ENCODE measurements around the gene MAP1LC3A.

The MAP1LC3A gene

GRCh38 chr20:34536798-34537394 lies 21.6 kb upstream of the MAP1LC3A start:
- DNase-seq (ENCODE audit: extremely low read depth, low read depth): no peak

GRCh38 chr20:34537651-34538050 lies 20.9 kb upstream of the MAP1LC3A start:
- DNase-seq (ENCODE audit: extremely low read depth, low read depth): no peak
- no peak for TF ChIP-seq CTCF (IDR thresholded peaks at IDR 0.05; ENCODE audit: low read depth, low read length)

More at GRCh38 chr20:34536798-34537394, 21.6 kb upstream of the MAP1LC3A start:
- TF ChIP-seq CTCF (IDR thresholded peaks at IDR 0.05; ENCODE audit: low read depth, low read length): peak; percentile 32

- DNase-seq (ENCODE audit: extremely low read depth, low read depth): peak; percentile 39
- TF ChIP-seq CTCF (IDR thresholded peaks at IDR 0.05; ENCODE audit: low read depth, low read length): peak; percentile 92
Measured at GRCh38 chr20:34538671-34539123, 19.8 kb upstream of the MAP1LC3A start.

GRCh38 chr20:34539756-34540155 lies 18.8 kb upstream of the MAP1LC3A start:
- DNase-seq (ENCODE audit: extremely low read depth, low read depth): no peak
- no peak for TF ChIP-seq CTCF (IDR thresholded peaks at IDR 0.05; ENCODE audit: low read depth, low read length)

- no peak for DNase-seq (ENCODE audit: extremely low read depth, low read depth)
- TF ChIP-seq CTCF (IDR thresholded peaks at IDR 0.05; ENCODE audit: low read depth, low read length): no peak
Measured at GRCh38 chr20:34540596-34541263, 17.8 kb upstream of the MAP1LC3A start.

GRCh38 chr20:34541264-34541901 lies 17.1 kb upstream of the MAP1LC3A start:
- no peak for TF ChIP-seq CTCF (IDR thresholded peaks at IDR 0.05; ENCODE audit: low read depth, low read length)

GRCh38 chr20:34541917-34542316 lies 16.6 kb upstream of the MAP1LC3A start:
- no peak for TF ChIP-seq CTCF (IDR thresholded peaks at IDR 0.05; ENCODE audit: low read depth, low read length)
- no peak for DNase-seq (ENCODE audit: extremely low read depth, low read depth)

More at GRCh38 chr20:34541264-34541901, 17.1 kb upstream of the MAP1LC3A start:
- no peak for DNase-seq (ENCODE audit: extremely low read depth, low read depth)

All from AG09319 (cell line).